ENCODE measurements around the gene SSTR3. TPM values are rescaled to one million over a fixed set of nuclear protein-coding genes. Genes with fewer than 3 reads are reported as not detected.

The SSTR3 gene
- total and polyA plus RNA-seq, 2 of the 13 experiments (the other 11 are each of a cell fraction or from before 2014, with no cell fraction given) = 0.08 to 0.64 TPM

GRCh38 chr22:37196539-37197450, 15.5 kb downstream of the SSTR3 start (continued):
- peak; percentile 90 for TF ChIP-seq ARID3A (IDR thresholded peaks at IDR 0.05; ENCODE audit: low read depth, low read length)
- peak; percentile 53; the same call in 1 of the 2 replicates for TF ChIP-seq ZNF556 (CRISPR knock-in tag; IDR thresholded peaks at IDR 0.05; ENCODE audit: borderline replicate concordance)
- no peak for TF ChIP-seq FOXM1 (CRISPR knock-in tag; IDR thresholded peaks at IDR 0.05)
- peak; percentile 35; the same call in 1 of the 2 replicates for TF ChIP-seq RXRB (CRISPR knock-in tag; IDR thresholded peaks at IDR 0.05; ENCODE audit: borderline replicate concordance)
- no peak for TF ChIP-seq DNMT1 (CRISPR knock-in tag; IDR thresholded peaks at IDR 0.05)
- TF ChIP-seq GPBP1L1 (CRISPR knock-in tag; IDR thresholded peaks at IDR 0.05) = no peak
- TF ChIP-seq ZNF674 (CRISPR knock-in tag; IDR thresholded peaks at IDR 0.05; ENCODE audit: low read depth) = no peak
- TF ChIP-seq ZFYVE20 (CRISPR knock-in tag; IDR thresholded peaks at IDR 0.05; ENCODE audit: borderline replicate concordance, low read depth) = no peak
- TF ChIP-seq RFX5 (IDR thresholded peaks at IDR 0.05; ENCODE audit: low read depth, low read length) = no peak
- TF ChIP-seq POLR2AphosphoS2 (IDR thresholded peaks at IDR 0.05; ENCODE audit: low read depth, low read length) = no peak
- TF ChIP-seq HOXA9 (CRISPR knock-in tag; IDR thresholded peaks at IDR 0.05; ENCODE audit: borderline replicate concordance) = no peak
- 0 out of 2 replicates have a peak, but pooled peaks have one; percentile 28 for TF ChIP-seq ZNF772 (CRISPR knock-in tag; IDR thresholded peaks at IDR 0.05)
- TF ChIP-seq ZNF180 (CRISPR knock-in tag; IDR thresholded peaks at IDR 0.05; ENCODE audit: borderline replicate concordance, low read depth) = no peak
- no peak for TF ChIP-seq ZNF549 (CRISPR knock-in tag; IDR thresholded peaks at IDR 0.05)
- TF ChIP-seq, protein P1, sequence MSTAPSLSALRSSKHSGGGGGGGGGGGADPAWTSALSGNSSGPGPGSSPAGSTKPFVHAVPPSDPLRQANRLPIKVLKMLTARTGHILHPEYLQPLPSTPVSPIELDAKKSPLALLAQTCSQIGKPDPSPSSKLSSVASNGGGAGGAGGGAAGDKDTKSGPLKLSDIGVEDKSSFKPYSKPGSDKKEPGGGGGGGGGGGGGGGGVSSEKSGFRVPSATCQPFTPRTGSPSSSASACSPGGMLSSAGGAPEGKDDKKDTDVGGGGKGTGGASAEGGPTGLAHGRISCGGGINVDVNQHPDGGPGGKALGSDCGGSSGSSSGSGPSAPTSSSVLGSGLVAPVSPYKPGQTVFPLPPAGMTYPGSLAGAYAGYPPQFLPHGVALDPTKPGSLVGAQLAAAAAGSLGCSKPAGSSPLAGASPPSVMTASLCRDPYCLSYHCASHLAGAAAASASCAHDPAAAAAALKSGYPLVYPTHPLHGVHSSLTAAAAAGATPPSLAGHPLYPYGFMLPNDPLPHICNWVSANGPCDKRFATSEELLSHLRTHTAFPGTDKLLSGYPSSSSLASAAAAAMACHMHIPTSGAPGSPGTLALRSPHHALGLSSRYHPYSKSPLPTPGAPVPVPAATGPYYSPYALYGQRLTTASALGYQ (CRISPR knock-in tag; IDR thresholded peaks at IDR 0.05) = no peak; the same call in 1 of the 2 replicates
- TF ChIP-seq ZNF530 (CRISPR knock-in tag; IDR thresholded peaks at IDR 0.05; ENCODE audit: low read depth) = no peak
- TF ChIP-seq ZBTB46 (CRISPR knock-in tag; IDR thresholded peaks at IDR 0.05; ENCODE audit: borderline replicate concordance) = peak; percentile 98; the same call in 1 of the 2 replicates
- TF ChIP-seq KDM5A (IDR thresholded peaks at IDR 0.05; ENCODE audit: borderline replicate concordance, low read length) = no peak
- TF ChIP-seq TOPORS (CRISPR knock-in tag; IDR thresholded peaks at IDR 0.05) = no peak; the same call in 1 of the 2 replicates
- TF ChIP-seq, protein P2, sequence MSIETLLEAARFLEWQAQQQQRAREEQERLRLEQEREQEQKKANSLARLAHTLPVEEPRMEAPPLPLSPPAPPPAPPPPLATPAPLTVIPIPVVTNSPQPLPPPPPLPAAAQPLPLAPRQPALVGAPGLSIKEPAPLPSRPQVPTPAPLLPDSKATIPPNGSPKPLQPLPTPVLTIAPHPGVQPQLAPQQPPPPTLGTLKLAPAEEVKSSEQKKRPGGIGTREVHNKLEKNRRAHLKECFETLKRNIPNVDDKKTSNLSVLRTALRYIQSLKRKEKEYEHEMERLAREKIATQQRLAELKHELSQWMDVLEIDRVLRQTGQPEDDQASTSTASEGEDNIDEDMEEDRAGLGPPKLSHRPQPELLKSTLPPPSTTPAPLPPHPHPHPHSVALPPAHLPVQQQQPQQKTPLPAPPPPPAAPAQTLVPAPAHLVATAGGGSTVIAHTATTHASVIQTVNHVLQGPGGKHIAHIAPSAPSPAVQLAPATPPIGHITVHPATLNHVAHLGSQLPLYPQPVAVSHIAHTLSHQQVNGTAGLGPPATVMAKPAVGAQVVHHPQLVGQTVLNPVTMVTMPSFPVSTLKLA (IDR thresholded peaks at IDR 0.05) = no peak
